Panc1 (cell line): ENCODE data around the gene ZNF521. TPM values are rescaled to one million over a fixed set of nuclear protein-coding genes. Genes with fewer than 3 reads are reported as not detected.

Experiments used
- ATAC-seq: fragments of 200-7000 bp; cut with Tn5 transposase; 2 replicates; pipeline ENCODE4 v1.9.1; 2020; ENCODE audit warnings: mild to moderate bottlenecking, moderate library complexity
- BruUV-seq: library from RNA; stranded (reverse); fragments of 400-500 nt; replicated peaks from 2 replicates; lab custom pipeline; 2021; lab: Mats Ljungman, UMichigan
- CTCF ChIA-PET: fragments of 300-600 bp; sonication (Branson Sonifier 250); formaldehyde crosslinking; loops from one replicate; lab custom pipeline; 2022; ENCODE audit warnings: antibody characterized with exemption; lab: Charles Lee
- POLR2A ChIA-PET: fragments of 300-600 bp; sonication (Branson Sonifier 250); formaldehyde crosslinking; loops from one replicate; lab custom pipeline; 2022; ENCODE audit warnings: antibody characterized with exemption; lab: Charles Lee
- DNase-seq: peaks from one replicate; pipeline ENCODE4 v3.0.0-alpha.2; 2010; ENCODE audit warnings: low read depth, low spot score
- H3K27ac ChIP-seq: 2 replicates; pipeline ENCODE4 v1.5.1; 2011; ENCODE audit warnings: mild to moderate bottlenecking, low read length, inconsistent platforms
- H3K27me3 ChIP-seq: fragments of 200-500 bp; sonication (Bioruptor generic); 2 replicates; pipeline ENCODE4 v1.6.0; 2014; ENCODE audit warnings: low read length, inconsistent platforms; ENCODE audit not compliant: control insufficient read depth, insufficient read depth
- H3K36me3 ChIP-seq: fragments of 200-500 bp; sonication (Bioruptor generic); 2 replicates; pipeline ENCODE4 v1.5.1; 2014; ENCODE audit warnings: inconsistent platforms, mild to moderate bottlenecking, low read length, moderate library complexity; ENCODE audit not compliant: control insufficient read depth, insufficient read depth
- H3K4me1 ChIP-seq: 2 replicates; pipeline ENCODE4 v1.5.1; 2011; ENCODE audit warnings: inconsistent platforms, mild to moderate bottlenecking, low read length, moderate library complexity; ENCODE audit not compliant: control insufficient read depth, insufficient read depth
- H3K4me3 ChIP-seq, 2 experiments: 2 replicates each; pipeline ENCODE4 v1.5.1; 2011 to 2012; ENCODE audit warnings: low read depth in 2 of 2, low read length in 2 of 2, mild to moderate bottlenecking in 2 of 2, inconsistent platforms in 1 of 2, moderate library complexity in 1 of 2
- H3K9me3 ChIP-seq: fragments of 200-500 bp; sonication (Bioruptor generic); 2 replicates; pipeline ENCODE4 v1.5.1; 2014; ENCODE audit warnings: low read depth, mild to moderate bottlenecking, inconsistent platforms, low read length, moderate library complexity; ENCODE audit not compliant: control insufficient read depth, insufficient read depth
- CTCF ChIP-seq: fragments of 450-650 bp; IDR thresholded peaks from 2 replicates; pipeline ENCODE4 v1.5.1; 2017; ENCODE audit warnings: mild to moderate bottlenecking
- POLR2AphosphoS5 ChIP-seq: IDR thresholded peaks from 2 replicates; pipeline ENCODE4 v1.6.1; 2012; ENCODE audit warnings: mild to moderate bottlenecking, low read depth, low read length, moderate library complexity
- SIN3A ChIP-seq: IDR thresholded peaks from 2 replicates; pipeline ENCODE4 v1.6.1; 2012; ENCODE audit warnings: low read depth, mild to moderate bottlenecking, low read length, moderate library complexity, borderline replicate concordance; ENCODE audit not compliant: insufficient read depth
- TCF7L2 ChIP-seq: IDR thresholded peaks from 2 replicates; pipeline ENCODE4 v1.6.1; 2011; ENCODE audit warnings: mild to moderate bottlenecking, low read depth, low read length, inconsistent platforms
- in situ Hi-C: cut with HindIII; loops from 2 replicates; pipeline ENCODE4 v1.10.0; 2016; ENCODE audit warnings: low sequenced_read_pairs, low pct_unique_long_range_greater_than_20kb
- intact Hi-C: fragments of 100-400 bp; cut with micrococcal nuclease; formaldehyde crosslinking; loops from one replicate; pipeline ENCODE4 v1.10.0; 2022; ENCODE audit not compliant: unreplicated experiment
- total RNA-seq: library from RNA; stranded (reverse); gene quantifications from one replicate; pipeline ENCODE4 v1.2.1, GENCODE V29; 2021; ENCODE audit not compliant: unreplicated experiment
- TF ChIP-seq, protein P1 (sequence below), 2 experiments: IDR thresholded peaks; 2 replicates each; pipeline ENCODE4 v1.6.1; 2011 to 2012; ENCODE audit warnings: low read depth in 2 of 2, control low read depth in 1 of 2, low read length in 1 of 2, mild to moderate bottlenecking in 1 of 2, moderate library complexity in 1 of 2; ENCODE audit not compliant: insufficient read depth in 1 of 2

Gene ZNF521
- total RNA-seq, 1 experiment from 2014 or later: 0.15 TPM

DNA sequence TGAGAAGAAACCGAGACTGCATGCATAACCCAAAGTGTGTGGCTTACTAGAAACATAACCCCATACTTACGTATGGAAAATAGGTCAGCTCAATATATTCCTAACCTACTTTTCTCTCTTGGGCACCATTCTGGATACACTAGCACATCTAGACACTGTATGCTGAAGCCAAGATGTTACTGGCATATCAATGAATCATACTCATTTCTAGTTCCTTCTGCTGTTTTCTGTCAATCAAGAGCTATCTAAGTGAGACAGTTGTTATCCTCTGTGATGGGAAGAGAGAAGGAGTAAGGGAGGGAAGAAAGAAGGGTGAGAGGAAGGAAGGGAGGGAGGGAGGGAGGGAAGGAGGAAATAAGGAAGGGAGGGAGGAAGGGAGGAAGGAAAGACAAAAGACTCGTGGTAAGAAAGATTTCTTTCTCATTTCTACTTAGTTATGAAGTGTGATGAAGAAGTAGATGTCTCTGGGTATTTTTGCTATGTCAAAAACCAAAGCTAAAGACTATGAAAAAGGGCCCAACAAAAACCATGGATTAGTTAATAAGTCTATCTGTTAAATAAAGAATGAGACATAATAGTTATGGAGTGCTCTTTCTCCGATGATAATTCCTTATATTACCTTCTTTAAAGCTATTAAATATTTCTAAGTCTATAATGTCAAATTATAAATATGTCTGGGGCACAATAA lies 248.4 kb downstream of the ZNF521 start:
- intact Hi-C loops (no loop called here), in situ Hi-C loops (no loop called here)
- Histone ChIP-seq H3K9me3 (no peaks in the 10 kb centered on the region), H3K4me3 (no peak overlapping the region), H3K4me1 (no peaks in the 10 kb centered on the region), H3K27ac (no peak overlapping the region), H3K36me3 (no peaks in the 10 kb centered on the region), H3K27me3 (no peaks in the 10 kb centered on the region)
- no TSS peak for BruUV-seq
- POLR2A ChIA-PET: no interaction called here
- TF ChIP-seq POLR2AphosphoS5 (no peak), TCF7L2 (no peak), SIN3A (no peak), CTCF (no peak)
- TF ChIP-seq, protein P1, sequence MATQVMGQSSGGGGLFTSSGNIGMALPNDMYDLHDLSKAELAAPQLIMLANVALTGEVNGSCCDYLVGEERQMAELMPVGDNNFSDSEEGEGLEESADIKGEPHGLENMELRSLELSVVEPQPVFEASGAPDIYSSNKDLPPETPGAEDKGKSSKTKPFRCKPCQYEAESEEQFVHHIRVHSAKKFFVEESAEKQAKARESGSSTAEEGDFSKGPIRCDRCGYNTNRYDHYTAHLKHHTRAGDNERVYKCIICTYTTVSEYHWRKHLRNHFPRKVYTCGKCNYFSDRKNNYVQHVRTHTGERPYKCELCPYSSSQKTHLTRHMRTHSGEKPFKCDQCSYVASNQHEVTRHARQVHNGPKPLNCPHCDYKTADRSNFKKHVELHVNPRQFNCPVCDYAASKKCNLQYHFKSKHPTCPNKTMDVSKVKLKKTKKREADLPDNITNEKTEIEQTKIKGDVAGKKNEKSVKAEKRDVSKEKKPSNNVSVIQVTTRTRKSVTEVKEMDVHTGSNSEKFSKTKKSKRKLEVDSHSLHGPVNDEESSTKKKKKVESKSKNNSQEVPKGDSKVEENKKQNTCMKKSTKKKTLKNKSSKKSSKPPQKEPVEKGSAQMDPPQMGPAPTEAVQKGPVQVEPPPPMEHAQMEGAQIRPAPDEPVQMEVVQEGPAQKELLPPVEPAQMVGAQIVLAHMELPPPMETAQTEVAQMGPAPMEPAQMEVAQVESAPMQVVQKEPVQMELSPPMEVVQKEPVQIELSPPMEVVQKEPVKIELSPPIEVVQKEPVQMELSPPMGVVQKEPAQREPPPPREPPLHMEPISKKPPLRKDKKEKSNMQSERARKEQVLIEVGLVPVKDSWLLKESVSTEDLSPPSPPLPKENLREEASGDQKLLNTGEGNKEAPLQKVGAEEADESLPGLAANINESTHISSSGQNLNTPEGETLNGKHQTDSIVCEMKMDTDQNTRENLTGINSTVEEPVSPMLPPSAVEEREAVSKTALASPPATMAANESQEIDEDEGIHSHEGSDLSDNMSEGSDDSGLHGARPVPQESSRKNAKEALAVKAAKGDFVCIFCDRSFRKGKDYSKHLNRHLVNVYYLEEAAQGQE (IDR thresholded peaks at IDR 0.05; ENCODE audit: insufficient read depth in 1 of 2, low read depth in 2 of 2, low read length in 1 of 2): no peak
- DNase-seq (no peak), ATAC-seq (no peak)
- CTCF ChIA-PET: no interaction called here

- in situ Hi-C loops: no loop called here
- CTCF ChIA-PET: no interaction called here
- Histone ChIP-seq H3K36me3 (no peaks in the 10 kb centered on the region), H3K9me3 (no peaks in the 10 kb centered on the region), H3K4me1 (no peaks in the 10 kb centered on the region), H3K27me3 (no peaks in the 10 kb centered on the region), H3K4me3 (no peak overlapping the region), H3K27ac (no peak overlapping the region)
- ATAC-seq (no peak), DNase-seq (no peak)
- intact Hi-C loops: no loop called here
- BruUV-seq: no TSS peak
- TF ChIP-seq POLR2AphosphoS5 (no peak), TCF7L2 (no peak), SIN3A (no peak), CTCF (no peak)
- TF ChIP-seq, protein P1 (IDR thresholded peaks at IDR 0.05; ENCODE audit: insufficient read depth in 1 of 2, low read depth in 2 of 2, low read length in 1 of 2): no peak
- POLR2A ChIA-PET: no interaction called here
Measured at GRCh38 chr18:25102662-25103061, 249.3 kb downstream of the ZNF521 start.
